ENCODE measurements around the gene FREM2.

- TF ChIP-seq POLR2AphosphoS5 (IDR thresholded peaks at IDR 0.05): no peak
- TF ChIP-seq, protein P1, sequence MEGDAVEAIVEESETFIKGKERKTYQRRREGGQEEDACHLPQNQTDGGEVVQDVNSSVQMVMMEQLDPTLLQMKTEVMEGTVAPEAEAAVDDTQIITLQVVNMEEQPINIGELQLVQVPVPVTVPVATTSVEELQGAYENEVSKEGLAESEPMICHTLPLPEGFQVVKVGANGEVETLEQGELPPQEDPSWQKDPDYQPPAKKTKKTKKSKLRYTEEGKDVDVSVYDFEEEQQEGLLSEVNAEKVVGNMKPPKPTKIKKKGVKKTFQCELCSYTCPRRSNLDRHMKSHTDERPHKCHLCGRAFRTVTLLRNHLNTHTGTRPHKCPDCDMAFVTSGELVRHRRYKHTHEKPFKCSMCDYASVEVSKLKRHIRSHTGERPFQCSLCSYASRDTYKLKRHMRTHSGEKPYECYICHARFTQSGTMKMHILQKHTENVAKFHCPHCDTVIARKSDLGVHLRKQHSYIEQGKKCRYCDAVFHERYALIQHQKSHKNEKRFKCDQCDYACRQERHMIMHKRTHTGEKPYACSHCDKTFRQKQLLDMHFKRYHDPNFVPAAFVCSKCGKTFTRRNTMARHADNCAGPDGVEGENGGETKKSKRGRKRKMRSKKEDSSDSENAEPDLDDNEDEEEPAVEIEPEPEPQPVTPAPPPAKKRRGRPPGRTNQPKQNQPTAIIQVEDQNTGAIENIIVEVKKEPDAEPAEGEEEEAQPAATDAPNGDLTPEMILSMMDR (IDR thresholded peaks at IDR 0.05): no peak
Measured at GRCh38 chr13:38819596-38819995, 132.7 kb downstream of the FREM2 start.

Measured in suprapubic skin (tissue), 3 donors.